HepG2 (cell line): Measurements from ENCODE around the gene TXNRD3. TPM values are rescaled to one million over a fixed set of nuclear protein-coding genes. Genes with fewer than 3 reads are reported as not detected.

Experiments
- CBX2 ChIP-seq, 2 experiments: fragments of 200-600 bp in 1 of 2; sonication (generic); formaldehyde crosslinking in 1 of 2; IDR thresholded peaks; 2 replicates each; pipeline versions ENCODE4 v1.7.0 to v1.8.1; 2018 to 2022; ENCODE audit warnings: low read depth in 2 of 2, low read length in 1 of 2, mild to moderate bottlenecking in 1 of 2, missing genetic modification reagents in 1 of 2
- CEBPB ChIP-seq: IDR thresholded peaks from 2 replicates; pipeline ENCODE4 v1.6.1; 2011; ENCODE audit warnings: low read depth, low read length, improper control_type of control experiment, borderline replicate concordance
- JUN ChIP-seq: sonication (generic); formaldehyde crosslinking; IDR thresholded peaks from 2 replicates; pipeline ENCODE4 v1.4.0; 2020; ENCODE audit warnings: mild to moderate bottlenecking, missing genetic modification reagents
- RFX3 ChIP-seq: IDR thresholded peaks from 2 replicates; pipeline ENCODE4 v1.6.1; 2016; ENCODE audit warnings: missing biosample characterization, missing genetic modification reagents
- SNAPC4 ChIP-seq: sonication (generic); formaldehyde crosslinking; IDR thresholded peaks from 2 replicates; pipeline ENCODE4 v1.4.0; 2020; ENCODE audit warnings: mild to moderate bottlenecking, missing genetic modification reagents
- ZBTB26 ChIP-seq: IDR thresholded peaks from 2 replicates; pipeline ENCODE4 v1.6.1; 2016; ENCODE audit warnings: missing compliant biosample characterization, missing genetic modification reagents, borderline replicate concordance
- ZBTB46 ChIP-seq: sonication (generic); formaldehyde crosslinking; IDR thresholded peaks from 2 replicates; pipeline ENCODE4 v1.4.0; 2020; ENCODE audit warnings: mild to moderate bottlenecking, missing genetic modification reagents, borderline replicate concordance
- ZHX1 ChIP-seq: sonication (generic); formaldehyde crosslinking; IDR thresholded peaks from 2 replicates; pipeline ENCODE4 v1.8.1; 2022; ENCODE audit warnings: low read depth, mild to moderate bottlenecking, missing genetic modification reagents
- ZNF12 ChIP-seq: sonication (generic); formaldehyde crosslinking; IDR thresholded peaks from 2 replicates; pipeline ENCODE4 v1.5.0; 2020; ENCODE audit warnings: missing genetic modification reagents
- ZNF317 ChIP-seq: sonication (generic); formaldehyde crosslinking; IDR thresholded peaks from 2 replicates; pipeline ENCODE4 v1.5.0; 2020; ENCODE audit warnings: mild to moderate bottlenecking, missing genetic modification reagents
- ZNF333 ChIP-seq: sonication (generic); formaldehyde crosslinking; IDR thresholded peaks from 2 replicates; pipeline ENCODE4 v1.4.0; 2020; ENCODE audit warnings: mild to moderate bottlenecking, missing genetic modification reagents, borderline replicate concordance
- ZNF572 ChIP-seq: sonication (generic); formaldehyde crosslinking; IDR thresholded peaks from 2 replicates; pipeline ENCODE4 v1.5.1; 2020; ENCODE audit warnings: mild to moderate bottlenecking, missing genetic modification reagents
- ZNF574 ChIP-seq: sonication (generic); formaldehyde crosslinking; IDR thresholded peaks from 2 replicates; pipeline ENCODE4 v1.4.0; 2020; ENCODE audit warnings: missing genetic modification reagents
- polyA plus RNA-seq, 8 experiments: library from polyadenylated mRNA; depleted of rRNA in 3 of 8; stranded (reverse) in 7 of 8; unstranded in 1 of 8; fragments of >200 nt; fragmentation: Illumina TruSeq in 4 of 8; extraction: Trizol in 4 of 8; gene quantifications; 2 replicates each; pipeline versions ENCODE4 v1.2.1 to v1.2.3, GENCODE V29; 2011 to 2016; ENCODE audit warnings: low read depth in 4 of 8, missing spikeins in 1 of 8, mixed read lengths in 1 of 8; ENCODE audit not compliant: insufficient read depth in 1 of 8
- total RNA-seq, 5 experiments: library from RNA; depleted of rRNA; stranded (reverse); fragments of >200 nt; fragmentation: Illumina TruSeq; extraction: Trizol; gene quantifications; 2 replicates each; pipeline ENCODE4 v1.2.3, GENCODE V29; 2016; ENCODE audit warnings: low read depth in 1 of 5

Gene TXNRD3
- total and polyA plus RNA-seq, 2 of the 13 experiments (the other 11 are each of a cell fraction or from before 2014, with no cell fraction given), result 4.8 to 20.7 TPM

- TF ChIP-seq ZHX1 (CRISPR knock-in tag) (no peak), CBX2 (IDR thresholded peaks at IDR 0.05; ENCODE audit: low read depth, low read length) (no peak), CBX2 (CRISPR knock-in tag; IDR thresholded peaks at IDR 0.05; ENCODE audit: low read depth) (no peak), SNAPC4 (no peak), ZNF574 (no peak), ZNF572 (CRISPR knock-in tag) (no peak), ZNF333 (0 out of 2 replicates have a peak, but pooled peaks have one; percentile 22), ZBTB26 (CRISPR knock-in tag) (no peak), CEBPB (no peak), ZNF12 (CRISPR knock-in tag) (no peak), ZNF317 (CRISPR knock-in tag) (no peak), RFX3 (no peak), ZBTB46 (CRISPR knock-in tag) (no peak), JUN (no peak)
Measured at GRCh38 chr3:126679318-126679751, 24.4 kb upstream of the TXNRD3 start (continued).
